ENCODE measurements around the gene AIF1. TPM values are rescaled to one million over a fixed set of nuclear protein-coding genes. Genes with fewer than 3 reads are reported as not detected.

Gene AIF1
- total RNA-seq, 1 experiment from 2014 or later: not detected

DNA sequence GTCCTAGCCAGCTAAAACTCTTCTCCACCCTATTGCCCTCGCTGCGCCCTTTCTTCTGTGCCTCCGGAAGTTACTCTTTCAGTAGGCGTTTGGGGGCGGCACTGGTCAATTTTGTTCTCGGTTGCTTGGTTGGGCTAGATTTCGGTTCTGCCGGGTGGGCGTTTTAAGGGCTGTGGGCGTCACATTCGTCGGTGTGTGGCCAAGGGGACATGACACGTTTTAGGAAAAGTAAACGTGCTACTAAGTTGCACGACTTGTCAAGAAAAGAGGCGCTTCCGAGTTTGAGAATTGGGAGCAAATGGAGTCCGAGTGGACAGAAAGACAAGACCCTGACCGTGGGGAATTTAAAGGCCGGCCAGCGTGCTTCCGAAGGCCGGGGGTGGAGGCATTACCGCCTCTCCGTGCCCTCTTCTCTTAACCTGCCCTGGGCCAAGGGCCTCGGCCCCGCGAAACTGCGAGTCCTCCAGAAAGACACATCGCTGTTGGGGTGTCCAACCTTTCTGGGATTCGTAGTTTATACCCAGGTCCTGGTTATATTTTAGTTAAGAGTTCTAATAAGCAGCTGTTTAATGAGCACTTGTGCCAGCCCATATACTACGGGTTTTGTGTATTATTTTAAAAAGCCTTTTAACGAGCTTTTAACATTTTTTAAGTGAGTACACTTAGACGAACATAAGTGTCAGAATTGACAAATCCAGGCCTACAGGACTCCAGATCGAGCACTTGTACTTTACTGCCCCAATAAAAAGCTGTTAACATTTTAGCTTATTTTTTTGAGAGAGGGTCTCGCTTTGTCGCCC lies 38.1 kb downstream of the AIF1 start:
- Histone ChIP-seq H3K4me3 (peak overlapping the region; percentile 97), H3K36me3 (peaks cover 16% of the 10 kb centered on the region; the same call in 1 of the 2 replicates), H3K9me3 (no peaks in the 10 kb centered on the region), H3K27me3 (no peaks in the 10 kb centered on the region)
- DNase-seq: peak; percentile 87

DNA sequence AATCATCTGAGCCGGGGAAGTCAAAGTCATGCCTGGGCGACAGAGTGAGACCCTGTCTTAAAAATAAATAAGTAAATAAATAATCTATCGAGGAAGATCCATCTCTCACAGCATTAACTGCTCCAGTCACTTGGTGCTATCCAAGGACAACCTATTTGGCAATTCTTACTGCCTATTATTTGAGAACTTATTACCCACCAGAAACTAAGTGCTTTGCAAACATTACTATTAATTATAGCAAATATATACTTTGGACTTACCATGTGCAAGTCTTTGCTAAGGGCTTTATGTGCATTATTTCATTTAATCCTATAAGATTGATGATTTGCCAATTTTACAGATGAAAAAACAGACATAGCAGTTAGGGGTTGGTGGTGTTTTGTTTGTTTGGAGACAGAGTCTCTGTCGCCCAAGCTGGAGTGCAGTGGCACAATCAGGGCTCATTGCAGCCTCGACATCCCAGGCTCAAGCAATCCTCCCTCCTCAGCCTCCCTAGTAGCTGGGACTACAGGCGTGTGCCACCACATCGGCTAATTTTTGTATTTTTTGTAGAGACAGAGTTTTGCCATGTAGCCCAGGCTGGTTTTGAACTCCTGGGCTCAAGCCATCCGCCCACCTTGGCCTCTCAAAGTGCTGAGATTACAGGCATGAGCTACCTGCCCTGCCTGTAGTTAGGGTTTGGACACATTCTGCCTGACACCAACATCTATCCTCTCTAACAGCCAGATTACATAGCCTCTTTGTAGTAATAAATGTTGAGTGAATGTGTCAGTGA lies 39.7 kb downstream of the AIF1 start:
- peaks cover 8% of the 10 kb centered on the region; the same call in 1 of the 2 replicates for H3K36me3 ChIP-seq
- no peaks in the 10 kb centered on the region for H3K27me3 ChIP-seq
- DNase-seq: no peak
- H3K9me3 ChIP-seq: no peaks in the 10 kb centered on the region
- no peak overlapping the region for H3K4me3 ChIP-seq

GRCh38 chr6:31655349-31656237 lies 40.6 kb downstream of the AIF1 start, which contains the start of gene APOM:
Gene APOM (plus strand): TSS chr6:31655894. CDS start chr6:31655967, 73 bp downstream.
- Histone ChIP-seq H3K4me3 (no peak within 1 kb of the TSS), H3K36me3 (peaks cover 8% of the 10 kb centered on the region; the same call in 1 of the 2 replicates), H3K9me3 (no peaks in the 10 kb centered on the region), H3K27me3 (no peaks in the 10 kb centered on the region)
- no peak for DNase-seq

- Histone ChIP-seq H3K9me3 (no peaks in the 10 kb centered on the region), H3K36me3 (peaks cover 7% of the 10 kb centered on the region; the same call in 1 of the 2 replicates), H3K27me3 (no peaks in the 10 kb centered on the region), H3K4me3 (no peak overlapping the region)
- DNase-seq: no peak
These were observed 42.5 kb downstream of the AIF1 start for GRCh38 chr6:31657406-31658157.

- no peak for DNase-seq
- H3K4me3 ChIP-seq: no peak overlapping the region
- no peaks in the 10 kb centered on the region for H3K9me3 ChIP-seq
- no peaks in the 10 kb centered on the region for H3K27me3 ChIP-seq
- peaks cover 5% of the 10 kb centered on the region for H3K36me3 ChIP-seq
These were observed 43.2 kb downstream of the AIF1 start for GRCh38 chr6:31658158-31658688.

DNA sequence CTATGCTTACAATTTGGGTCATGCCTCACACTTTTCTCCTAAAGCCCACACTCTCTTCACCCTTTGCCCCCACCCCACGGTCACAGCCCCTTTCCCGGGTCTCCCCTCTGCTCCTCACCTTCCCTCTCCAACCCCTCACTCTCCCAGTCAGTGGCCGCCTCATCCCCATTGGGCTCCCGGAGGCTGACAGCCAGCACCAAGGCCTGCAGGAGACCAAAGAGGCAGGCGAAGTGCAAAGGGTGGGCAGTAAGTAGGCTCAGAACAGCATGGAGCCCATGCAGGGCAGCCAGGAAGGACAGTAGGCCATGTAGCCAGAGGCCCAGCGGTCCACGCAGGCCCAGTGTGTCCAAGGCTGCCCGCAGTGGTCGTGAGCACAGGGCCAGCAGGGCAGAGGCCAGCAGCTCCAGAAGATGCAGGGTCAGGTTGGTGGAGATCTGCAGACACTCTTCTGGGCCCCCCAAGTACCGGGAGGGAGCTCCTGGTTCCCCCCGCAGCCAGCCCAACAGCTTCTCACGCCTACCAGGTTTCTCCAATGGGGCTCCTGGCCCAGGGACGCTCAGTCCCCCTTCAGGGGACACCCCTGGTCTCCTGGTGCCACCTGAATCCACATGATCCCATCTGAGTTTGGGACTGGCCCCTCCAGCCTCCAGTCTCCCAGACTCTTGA lies 44.1 kb downstream of the AIF1 start:
- no peaks in the 10 kb centered on the region for H3K27me3 ChIP-seq
- peak overlapping the region; percentile 63 for H3K4me3 ChIP-seq
- peaks cover 12% of the 10 kb centered on the region for H3K36me3 ChIP-seq
- no peaks in the 10 kb centered on the region for H3K9me3 ChIP-seq
- DNase-seq: no peak

- H3K9me3 ChIP-seq: no peaks in the 10 kb centered on the region
- peaks cover 12% of the 10 kb centered on the region for H3K36me3 ChIP-seq
- no peaks in the 10 kb centered on the region for H3K27me3 ChIP-seq
- DNase-seq: no peak
- peak overlapping the region; percentile 63 for H3K4me3 ChIP-seq
These were observed 44.8 kb downstream of the AIF1 start for GRCh38 chr6:31659649-31660380.

DNA sequence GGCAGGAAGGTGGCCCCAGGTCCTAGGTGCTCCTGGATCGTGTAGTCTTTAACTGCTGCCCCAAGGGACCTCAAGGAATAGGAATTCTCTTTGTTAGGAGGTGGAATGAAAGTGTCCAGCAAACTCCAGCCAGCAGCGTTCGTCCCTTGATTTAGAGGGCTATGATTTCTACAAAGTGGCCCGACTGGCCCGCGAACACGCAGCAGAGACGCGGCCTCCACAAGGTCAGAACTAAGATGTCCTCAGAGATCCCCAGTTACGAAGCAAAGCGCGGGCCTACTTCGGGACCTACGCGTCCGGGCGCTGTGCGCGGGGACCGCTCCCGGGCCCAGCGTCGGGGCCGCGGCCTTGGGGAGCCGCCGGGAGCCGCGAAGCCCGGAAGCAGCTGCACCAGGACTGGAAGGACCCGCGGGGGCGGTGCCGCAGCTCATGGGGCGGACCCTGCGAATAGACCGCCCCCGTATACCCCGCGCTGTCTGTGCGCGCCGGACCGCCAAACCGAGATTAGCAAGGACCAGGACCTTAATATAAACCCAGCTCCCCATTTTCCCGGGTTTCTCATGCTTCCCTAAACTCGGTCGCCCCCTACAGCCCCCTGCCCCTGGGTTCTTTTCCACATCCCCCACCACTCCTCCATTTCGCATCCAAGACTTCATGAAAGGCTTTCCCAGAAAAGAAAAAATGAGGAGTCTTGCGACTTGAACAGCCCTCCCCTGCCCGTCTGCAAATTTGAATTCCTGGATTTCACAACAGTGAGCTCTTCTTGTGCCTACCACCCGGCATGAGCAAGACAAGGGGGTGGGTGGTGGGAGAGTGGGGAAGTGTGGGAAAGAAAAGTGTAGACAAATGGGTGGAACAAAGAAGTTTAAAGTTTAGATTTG lies 45.6 kb downstream of the AIF1 start, which contains the start of gene C6orf47:
Gene C6orf47, minus strand, starts transcription at position 398 of the 881 bp plus-strand sequence. CDS start 831 bp downstream, outside the sequence.
- Histone ChIP-seq H3K36me3 (peaks cover 12% of the 10 kb centered on the region), H3K27me3 (no peaks in the 10 kb centered on the region), H3K9me3 (no peaks in the 10 kb centered on the region), H3K4me3 (peak within 1 kb of the TSS; percentile 63)
- DNase-seq: peak; percentile 76

DNA sequence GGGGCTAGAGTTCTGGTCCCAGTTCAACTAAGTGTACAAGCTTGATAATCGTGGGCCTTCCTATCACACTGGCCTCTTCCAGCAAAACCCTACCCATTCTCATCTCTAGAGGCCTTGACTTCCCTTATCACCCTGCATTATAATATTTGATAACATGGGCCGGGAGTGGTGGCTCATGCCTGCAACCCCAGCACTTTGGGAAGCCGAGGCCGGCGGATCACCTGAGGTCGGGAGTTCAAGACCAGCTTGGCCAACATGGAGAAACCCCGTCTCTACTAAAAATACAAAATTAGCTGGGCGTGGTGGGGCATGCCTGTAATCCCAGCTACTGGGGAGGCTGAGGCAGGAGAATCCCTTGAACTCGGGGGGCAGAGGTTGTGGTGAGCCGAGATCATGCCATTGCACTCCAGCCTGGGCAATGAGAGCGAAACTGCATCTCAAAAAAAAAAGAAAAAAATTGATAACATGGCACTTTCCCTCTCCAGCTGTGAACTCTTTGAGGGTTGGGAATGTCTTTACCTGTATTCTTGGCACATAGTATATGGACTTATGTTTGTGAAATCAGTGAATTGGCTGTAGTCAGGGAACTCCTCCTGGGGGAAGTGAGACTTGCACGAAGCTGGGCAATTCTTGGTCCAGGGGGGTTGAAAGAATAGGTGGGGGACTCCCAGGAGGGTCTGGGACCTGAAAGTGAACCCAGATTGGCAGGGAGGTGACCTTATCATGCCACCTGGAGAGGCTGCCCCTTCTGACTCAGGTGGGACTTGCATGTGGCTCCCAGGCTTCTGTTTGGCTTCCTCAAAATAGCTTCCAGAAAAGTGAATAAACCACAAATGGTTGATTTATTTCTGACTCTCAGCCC lies 46.5 kb downstream of the AIF1 start:
- H3K36me3 ChIP-seq: peaks cover 15% of the 10 kb centered on the region
- no peak for DNase-seq
- H3K4me3 ChIP-seq: peak overlapping the region; percentile 63
- no peaks in the 10 kb centered on the region for H3K9me3 ChIP-seq
- H3K27me3 ChIP-seq: no peaks in the 10 kb centered on the region

GRCh38 chr6:31662124-31662723 lies 47.2 kb downstream of the AIF1 start:
- Histone ChIP-seq H3K4me3 (no peak overlapping the region), H3K27me3 (no peaks in the 10 kb centered on the region)
- no peak for DNase-seq

GRCh38 chr6:31663126-31663960 lies 48.3 kb downstream of the AIF1 start:
- Histone ChIP-seq H3K36me3 (peaks cover 32% of the 10 kb centered on the region), H3K27me3 (no peaks in the 10 kb centered on the region), H3K9me3 (no peaks in the 10 kb centered on the region), H3K4me3 (peak overlapping the region; percentile 78)
- no peak for DNase-seq

More at GRCh38 chr6:31662124-31662723, 47.2 kb downstream of the AIF1 start:
- H3K9me3 ChIP-seq: no peaks in the 10 kb centered on the region
- peaks cover 21% of the 10 kb centered on the region for H3K36me3 ChIP-seq
